SK-N-SH treated with all-trans-retinoic acid at 6 μM for 48 hours (cell line): ENCODE results near the gene DYNC1I1.

Source experiments
- ARNTL ChIP-seq: fragments of 450-650 bp; formaldehyde crosslinking; IDR thresholded peaks from 2 replicates; pipeline ENCODE4 v1.5.0; 2020; ENCODE audit warnings: low read depth, mild to moderate bottlenecking, moderate library complexity, borderline replicate concordance
- CREB5 ChIP-seq: fragments of 250-450 bp; sonication (Bioruptor Pico); IDR thresholded peaks from 2 replicates; pipeline ENCODE4 v1.5.1; 2020; ENCODE audit warnings: low read depth, mild to moderate bottlenecking, moderate library complexity
- ISL1 ChIP-seq: fragments of 250-450 bp; sonication (Bioruptor Pico); IDR thresholded peaks from 2 replicates; pipeline ENCODE4 v2.1.2; 2022; ENCODE audit warnings: mild to moderate bottlenecking, moderate library complexity
- TSHZ2 ChIP-seq: fragments of 250-450 bp; sonication (Bioruptor Pico); IDR thresholded peaks from 2 replicates; pipeline ENCODE4 v1.5.0; 2020; ENCODE audit warnings: mild to moderate bottlenecking, moderate library complexity

GRCh38 chr7:96121752-96122151 is 349.4 kb downstream of the DYNC1I1 start:
- TF ChIP-seq TSHZ2 (CRISPR knock-in tag) (no peak), ISL1 (CRISPR knock-in tag) (no peak), ARNTL (no peak), CREB5 (CRISPR knock-in tag) (no peak)
